GM04504 (cell line): ENCODE measurements around the gene PAFAH1B2.
"Not testable (repeated sequence)": the region's sequence is repeated elsewhere in the genome, so short reads cannot be mapped to it uniquely, and the experiment has no call there.

Experiments used
- DNase-seq: peaks from one replicate; pipeline ENCODE4 v3.0.0-alpha.2; 2012; ENCODE audit warnings: low read depth

Gene PAFAH1B2

DNA sequence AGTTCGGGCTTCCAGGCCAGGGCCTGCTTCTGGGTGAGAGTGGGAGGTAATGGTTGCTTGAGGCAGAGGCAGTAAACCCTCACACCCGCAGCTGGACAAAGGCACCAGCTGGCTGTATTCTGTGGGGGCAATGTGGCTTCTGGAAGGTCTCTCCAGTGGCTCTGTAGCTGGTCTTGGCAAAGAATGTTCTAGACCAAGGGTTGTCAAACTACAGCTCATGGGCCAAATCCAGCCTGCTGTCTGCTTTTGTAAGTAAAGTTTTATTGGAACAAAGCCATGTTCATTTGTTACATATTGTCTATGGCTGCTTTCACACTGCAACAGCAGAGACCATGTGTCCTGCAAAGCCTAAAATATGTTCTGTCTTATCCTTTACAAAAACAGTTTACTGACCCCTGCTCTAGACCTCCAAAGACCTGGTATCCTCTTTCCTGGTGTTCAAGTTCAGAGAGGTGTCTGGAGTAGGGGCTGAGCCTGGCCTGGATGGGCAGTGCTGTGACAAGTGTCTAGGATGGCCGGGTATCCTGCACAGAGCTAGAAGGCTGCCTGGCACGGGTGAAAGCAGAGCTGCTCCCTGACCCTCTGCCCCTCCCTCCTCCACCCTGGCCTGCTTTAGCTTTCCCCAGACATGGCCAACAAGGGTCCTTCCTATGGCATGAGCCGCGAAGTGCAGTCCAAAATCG lies 58.4 kb downstream of the PAFAH1B2 start:
- DNase-seq = no peak

DNA sequence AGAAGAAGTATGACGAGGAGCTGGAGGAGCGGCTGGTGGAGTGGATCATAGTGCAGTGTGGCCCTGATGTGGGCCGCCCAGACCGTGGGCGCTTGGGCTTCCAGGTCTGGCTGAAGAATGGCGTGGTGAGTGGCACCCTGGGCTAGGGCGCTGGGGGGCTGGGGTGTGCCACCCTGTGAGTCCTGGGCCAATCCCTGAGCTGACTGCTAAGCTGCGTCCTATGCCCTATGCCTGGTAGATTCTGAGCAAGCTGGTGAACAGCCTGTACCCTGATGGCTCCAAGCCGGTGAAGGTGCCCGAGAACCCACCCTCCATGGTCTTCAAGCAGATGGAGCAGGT lies 59.0 kb downstream of the PAFAH1B2 start:
- no peak for DNase-seq

DNA sequence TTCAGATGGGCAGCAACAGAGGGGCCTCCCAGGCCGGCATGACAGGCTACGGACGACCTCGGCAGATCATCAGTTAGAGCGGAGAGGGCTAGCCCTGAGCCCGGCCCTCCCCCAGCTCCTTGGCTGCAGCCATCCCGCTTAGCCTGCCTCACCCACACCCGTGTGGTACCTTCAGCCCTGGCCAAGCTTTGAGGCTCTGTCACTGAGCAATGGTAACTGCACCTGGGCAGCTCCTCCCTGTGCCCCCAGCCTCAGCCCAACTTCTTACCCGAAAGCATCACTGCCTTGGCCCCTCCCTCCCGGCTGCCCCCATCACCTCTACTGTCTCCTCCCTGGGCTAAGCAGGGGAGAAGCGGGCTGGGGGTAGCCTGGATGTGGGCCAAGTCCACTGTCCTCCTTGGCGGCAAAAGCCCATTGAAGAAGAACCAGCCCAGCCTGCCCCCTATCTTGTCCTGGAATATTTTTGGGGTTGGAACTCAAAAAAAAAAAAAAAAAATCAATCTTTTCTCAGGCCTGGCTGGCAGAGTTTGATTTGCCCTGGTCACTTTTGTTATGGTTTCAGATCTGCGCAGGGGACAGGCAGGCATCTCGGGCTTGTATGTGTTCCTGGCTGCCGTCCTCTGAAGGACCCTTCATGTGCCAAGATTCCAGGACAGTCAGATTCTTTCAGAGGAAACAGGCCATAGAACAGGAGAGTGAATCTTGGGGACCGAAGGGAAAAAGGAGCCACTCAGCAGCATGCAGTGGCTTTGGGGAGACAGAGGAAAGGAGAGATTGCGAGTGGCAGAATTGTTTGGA lies 60.4 kb downstream of the PAFAH1B2 start:
- DNase-seq = no peak

DNA sequence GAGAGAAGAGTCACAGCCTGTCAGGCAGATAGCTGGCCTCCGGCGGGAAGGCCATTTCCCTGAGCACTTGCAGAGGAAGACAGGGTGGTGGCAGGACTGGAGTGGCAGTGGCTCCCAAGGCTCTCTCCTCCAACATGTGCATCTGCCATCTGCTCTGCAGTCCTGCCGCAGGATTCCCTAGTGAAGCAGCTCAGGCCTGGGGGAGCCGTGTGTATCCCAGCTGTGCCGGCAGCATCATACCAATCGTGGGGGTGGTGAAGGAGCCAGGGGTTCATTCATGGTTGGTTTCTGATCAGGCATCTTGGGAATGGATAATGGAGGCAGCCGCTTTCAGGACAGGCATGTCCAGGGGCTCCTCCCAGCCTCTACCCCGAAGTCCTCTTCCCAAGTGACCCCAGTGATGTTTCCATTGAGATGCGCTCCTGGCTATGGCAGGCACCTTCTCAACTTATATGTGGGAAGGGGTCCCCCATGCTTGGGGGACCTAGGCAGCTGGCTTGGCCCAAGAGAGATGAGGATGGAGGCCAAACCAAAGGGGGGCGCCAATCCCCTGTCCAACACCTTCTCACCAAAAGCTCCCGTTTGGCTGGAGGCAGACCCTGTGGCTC lies 61.2 kb downstream of the PAFAH1B2 start:
- no peak for DNase-seq

DNA sequence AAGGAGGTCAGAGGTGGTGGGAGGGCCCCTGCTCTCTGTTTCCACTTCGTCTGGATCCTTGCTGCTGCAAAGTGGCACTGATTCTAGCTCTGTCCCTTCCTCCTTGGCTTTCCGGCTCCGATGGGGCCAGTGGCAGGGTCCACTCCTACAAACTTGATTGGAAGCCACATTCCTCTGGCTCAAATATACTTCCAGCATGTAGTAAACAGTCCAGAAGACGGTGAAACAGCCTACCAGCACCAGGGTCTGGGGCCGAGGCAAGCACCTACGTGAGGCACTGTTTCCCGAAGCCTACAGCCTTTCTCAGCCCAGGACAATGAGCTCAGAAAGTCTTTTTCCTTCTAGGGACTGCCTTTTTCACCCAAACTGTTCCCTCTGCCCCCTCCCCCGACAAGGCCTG lies 62.0 kb downstream of the PAFAH1B2 start:
- not testable (repeated sequence) for DNase-seq

DNA sequence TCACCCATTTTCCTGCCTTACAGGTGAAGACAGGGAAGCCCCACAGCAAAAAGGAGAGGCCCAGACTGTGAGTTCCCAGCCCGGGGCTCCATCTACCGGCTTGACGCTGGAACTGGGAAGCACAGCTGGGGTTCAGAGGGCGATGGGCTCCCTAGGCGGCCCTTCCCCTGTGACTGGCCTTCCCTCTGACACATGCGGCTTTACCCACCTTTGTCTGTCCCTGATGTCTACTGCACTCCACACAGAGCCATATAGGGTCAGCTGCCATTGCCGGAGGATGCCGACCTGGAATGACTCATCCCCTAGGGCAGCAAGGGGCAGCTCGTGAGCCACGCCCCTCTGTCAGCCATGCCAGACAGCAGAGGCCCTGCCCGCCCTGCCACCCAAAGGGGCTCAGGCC lies 62.8 kb downstream of the PAFAH1B2 start:
- not testable (repeated sequence) for DNase-seq

DNA sequence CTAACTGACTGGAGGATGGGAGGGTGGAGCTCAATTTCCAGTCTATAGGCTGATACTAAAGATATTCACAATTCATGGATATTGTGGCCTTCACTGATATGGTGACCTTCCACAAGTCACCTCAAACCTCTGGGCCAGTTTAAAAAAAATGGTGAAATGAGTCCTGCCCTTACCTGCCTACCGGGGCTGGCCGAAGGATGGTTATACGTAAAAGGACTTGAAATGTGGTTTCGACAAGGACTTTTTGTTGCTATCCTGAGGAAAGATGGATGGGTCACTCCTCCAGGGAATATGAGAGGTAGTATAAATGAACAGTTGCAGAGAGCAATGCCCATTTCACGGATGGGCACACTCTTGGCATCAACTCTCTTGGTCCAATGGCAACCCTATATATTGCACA lies 63.4 kb downstream of the PAFAH1B2 start:
- not testable (repeated sequence) for DNase-seq

DNA sequence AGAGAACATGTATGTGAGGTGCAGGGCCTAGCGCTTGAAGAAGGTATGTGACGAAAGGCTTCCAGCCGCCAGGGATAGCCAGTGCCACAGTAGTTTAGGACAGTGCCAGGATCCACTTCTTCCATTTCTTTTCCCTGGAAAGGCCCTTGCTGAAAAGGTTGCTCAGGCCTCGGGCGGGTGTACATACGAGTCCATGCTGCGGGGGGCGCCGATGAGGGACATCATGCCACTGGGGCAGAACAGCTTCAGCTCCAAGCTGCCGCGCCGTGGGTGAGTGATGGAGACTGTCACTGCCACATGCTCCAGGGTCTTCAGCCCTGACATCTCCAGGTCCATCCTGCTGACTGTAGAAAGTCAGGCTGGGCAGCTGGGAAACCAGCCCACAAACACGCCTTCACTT lies 64.6 kb downstream of the PAFAH1B2 start:
- DNase-seq = not testable (repeated sequence)

DNA sequence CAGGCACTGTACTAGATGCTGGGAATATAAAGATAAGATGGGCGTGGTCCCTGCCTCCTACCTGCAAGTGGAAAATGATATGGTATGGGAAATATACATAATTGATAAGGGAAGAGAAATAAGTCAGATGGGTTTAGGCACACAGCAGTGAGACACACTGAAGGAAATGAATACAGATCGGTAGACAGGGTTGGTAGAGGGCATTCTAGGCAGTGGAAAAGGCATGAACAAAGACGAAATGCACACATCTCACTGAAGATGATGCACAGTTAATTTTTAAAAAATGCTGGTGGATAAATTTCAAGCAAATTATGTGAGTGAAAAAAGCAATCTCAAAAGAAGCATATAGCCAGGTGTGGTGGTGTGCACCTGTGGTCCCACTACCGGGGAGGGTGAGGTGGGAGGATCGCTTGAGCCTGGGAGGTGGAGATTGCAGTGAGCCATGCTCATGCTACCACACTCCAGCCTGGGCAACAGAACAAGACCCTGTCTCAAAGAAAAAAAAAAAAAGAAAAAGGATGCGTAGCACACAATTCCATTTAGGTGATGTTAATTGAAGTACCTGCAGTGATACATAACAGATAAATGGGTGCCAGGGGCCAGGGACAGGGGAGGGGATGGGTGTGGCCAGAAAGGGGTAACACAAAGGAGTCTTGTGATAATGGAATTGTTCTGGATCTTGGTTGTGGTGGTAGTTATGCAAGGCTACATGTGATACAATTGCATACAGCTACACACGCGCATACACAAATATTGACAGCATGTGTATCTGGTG lies 65.5 kb downstream of the PAFAH1B2 start:
- not testable (repeated sequence) for DNase-seq

DNA sequence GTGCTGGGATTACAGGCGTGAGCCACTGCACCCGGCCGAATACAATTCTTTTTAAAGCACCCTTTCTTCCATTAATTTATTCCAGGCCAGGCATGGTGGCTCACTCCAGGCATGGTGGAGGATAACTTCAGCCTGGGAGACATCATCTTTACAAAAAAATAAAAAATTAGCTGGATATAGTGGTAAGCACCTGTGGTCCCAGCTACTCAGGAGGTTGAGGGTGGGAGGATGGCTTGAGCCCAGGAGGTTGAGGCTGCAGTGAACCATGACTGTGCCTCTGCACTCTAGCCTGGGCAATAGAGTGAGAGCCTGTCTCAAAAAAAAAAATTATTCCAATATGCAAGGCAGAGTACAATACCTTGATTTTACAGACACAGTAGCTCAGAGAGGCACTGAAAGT lies 66.5 kb downstream of the PAFAH1B2 start:
- no peak for DNase-seq

DNA sequence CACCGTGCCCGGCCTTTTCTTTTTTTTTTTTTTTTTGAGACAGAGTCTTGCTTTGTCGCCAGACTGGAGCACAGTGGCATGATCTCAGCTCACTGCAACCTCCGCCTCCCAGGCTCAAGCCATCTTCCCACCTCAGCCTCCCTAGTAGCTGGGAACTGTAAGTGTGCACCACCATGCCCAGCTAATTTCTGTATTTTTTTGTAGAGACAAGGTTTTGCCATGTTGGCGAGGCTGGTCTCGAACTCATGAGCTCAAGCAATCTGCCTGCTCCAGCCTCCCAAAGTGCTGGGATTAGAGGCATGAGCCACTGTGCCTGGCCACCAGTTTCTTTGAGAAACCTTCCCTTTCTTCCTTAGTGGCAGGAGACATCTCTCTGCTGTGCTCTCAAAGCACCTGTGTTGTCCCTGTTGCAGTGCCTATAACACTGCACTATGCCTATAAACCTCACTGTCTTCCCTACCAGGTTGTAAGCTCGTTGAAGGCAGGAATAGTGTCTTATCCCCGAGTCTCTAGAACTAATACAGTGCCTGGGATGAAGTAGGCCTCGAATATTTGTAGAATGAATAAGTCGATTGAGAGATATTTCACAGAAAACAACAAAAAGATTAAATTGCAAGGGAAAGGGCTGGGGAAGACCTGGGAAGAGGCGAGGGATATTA lies 68.7 kb downstream of the PAFAH1B2 start:
- DNase-seq = no peak

DNA sequence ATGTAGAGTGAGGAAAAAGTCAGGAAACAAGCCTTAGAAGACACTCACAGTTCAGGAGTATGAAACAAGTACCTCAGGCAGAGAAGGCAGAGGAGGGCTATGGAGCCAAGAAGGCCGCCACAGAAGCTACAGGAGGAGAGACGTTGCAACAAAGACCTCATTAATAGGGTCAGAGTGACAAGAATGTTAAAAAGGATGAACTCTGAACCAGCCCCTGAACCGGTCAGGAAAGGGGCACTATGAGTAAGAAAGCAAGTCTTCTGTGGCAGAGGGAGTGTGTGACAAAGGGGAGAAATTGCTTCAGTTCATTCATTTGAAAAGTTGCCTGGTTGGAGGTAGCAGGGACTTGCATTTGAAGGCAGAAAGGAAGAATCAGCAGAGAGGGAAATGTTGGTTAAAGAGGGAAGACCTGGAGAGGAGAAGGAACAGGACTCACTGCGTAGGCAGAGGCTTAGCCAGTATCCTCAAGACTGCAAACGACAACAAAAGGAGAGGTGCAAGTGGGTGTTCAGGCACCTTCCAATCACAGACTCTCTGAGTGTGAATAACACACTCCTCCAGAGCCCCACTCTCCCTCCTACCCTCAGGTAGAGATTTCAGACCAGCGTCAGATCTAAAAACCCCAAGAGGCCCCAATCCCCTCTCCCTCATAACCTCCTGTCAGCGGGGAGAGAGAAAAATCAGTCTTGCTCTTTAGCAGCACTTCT lies 70.5 kb downstream of the PAFAH1B2 start:
- no peak for DNase-seq

DNA sequence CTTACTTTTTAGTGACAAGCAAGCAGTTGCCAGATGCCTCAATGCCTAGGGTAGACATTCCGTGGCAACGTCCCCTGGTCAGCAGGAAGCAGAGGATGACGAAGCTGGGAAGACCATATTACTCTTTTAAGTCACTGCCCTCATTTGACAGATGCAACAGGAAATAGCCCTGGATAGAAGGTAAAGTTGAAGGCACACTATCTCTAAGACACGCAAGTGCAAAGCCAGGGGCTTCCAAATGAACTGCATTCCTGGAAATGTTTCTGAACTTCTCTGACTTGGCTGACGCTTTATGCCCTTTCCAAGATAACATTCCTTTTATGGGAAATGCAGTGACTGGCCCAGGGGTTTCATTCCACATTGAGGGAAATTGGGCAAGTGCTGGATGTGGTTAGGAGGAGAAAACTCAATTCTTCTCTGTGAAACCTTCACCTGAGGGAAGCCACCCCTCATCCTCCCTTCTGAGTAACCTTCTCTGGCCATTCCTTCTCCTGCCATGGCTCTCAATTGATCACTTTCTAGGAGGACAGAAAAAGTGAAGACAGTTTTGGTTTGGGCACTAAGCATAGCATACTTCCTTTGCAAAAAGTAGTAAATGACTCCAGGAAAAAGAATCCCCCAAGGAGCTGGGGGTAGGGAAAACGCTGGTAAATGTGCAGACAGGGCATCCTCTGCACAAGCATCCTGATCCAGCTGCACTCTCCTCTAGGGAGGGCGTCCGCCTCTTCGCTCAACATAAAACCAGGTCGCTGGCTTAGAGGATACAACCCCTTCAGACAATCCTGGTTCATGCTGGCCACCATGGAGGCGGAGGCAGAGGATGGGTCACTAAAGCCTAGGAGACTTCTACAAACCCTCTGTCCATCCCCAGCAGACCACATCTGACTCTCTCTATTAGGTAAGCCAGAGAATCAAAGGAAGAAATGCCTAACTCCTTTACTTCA lies 73.3 kb downstream of the PAFAH1B2 start:
- no peak for DNase-seq

DNA sequence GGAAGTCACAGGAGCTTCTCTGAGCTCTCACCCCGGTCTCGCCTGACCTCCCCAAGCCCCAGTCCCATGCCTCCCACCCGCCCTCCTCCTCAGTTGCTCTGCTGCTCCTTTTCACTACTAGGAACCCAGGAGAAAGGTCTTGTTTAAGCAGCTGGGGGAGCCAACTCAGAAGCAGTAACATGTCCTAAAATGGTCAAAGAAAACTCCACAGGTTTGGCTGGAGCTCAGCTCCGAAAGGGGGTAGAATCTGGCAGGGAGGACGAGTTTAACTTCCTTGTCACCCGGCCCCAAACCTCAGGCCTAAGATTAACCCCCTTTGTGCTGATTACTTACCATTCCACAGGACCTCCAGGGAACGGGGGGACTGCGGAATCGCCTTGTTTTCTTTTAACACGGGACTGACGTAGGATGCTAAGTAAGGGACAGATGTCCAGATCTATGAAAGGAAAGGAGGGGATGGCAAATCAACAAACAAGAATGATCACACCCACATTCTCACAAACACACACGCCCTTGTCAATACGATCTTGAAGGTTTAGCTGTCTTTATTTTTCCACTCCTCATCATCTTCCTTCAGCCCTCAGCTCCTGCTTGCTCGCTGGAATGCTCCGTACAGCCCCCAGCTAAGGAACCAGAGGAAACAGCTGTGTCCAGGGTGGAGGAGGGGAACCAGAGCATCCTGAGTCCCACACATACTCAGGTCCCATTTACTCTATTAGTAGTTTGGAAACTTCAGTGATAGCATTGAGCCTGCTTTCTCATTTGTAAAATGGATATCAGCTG lies 74.2 kb downstream of the PAFAH1B2 start:
- no peak for DNase-seq

DNA sequence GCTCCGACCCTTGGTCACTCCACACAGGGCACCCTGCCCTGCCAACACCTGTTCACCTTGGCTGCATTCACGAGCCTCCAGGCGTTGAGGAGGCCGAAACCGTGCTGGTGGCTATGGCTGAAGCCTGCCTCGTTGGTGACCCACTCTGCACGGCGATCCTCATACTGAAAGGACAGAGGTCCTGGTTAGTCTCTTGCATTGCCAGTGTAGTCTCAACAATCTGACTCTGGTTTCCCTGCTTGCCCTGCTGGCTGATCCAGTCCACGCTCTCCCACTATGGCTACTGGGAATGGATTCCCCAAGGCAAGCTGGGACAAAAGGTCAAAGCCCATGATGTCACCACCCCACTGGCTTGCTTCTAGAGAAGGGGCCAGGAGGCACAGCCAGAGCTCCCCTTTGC lies 74.9 kb downstream of the PAFAH1B2 start:
- no peak for DNase-seq

DNA sequence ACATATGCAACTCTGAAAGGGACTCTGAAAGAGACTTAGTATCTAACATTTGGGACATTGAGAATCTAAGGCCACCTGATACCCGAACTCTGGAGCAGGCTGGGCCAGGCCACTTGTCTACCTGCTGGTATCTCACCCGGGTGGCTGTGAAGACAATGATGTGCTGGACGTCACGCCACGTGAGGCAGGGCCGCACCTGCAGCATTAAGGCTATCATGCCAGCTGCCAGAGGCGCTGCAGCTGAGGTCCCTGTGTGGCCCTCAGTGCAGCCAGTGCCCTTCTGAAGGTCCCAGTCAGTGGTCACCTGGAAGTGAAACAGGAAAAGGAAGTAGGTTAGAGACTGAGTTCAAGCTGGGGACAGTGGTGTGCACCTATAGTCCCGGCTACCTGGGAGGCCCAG lies 75.4 kb downstream of the PAFAH1B2 start:
- no peak for DNase-seq

DNA sequence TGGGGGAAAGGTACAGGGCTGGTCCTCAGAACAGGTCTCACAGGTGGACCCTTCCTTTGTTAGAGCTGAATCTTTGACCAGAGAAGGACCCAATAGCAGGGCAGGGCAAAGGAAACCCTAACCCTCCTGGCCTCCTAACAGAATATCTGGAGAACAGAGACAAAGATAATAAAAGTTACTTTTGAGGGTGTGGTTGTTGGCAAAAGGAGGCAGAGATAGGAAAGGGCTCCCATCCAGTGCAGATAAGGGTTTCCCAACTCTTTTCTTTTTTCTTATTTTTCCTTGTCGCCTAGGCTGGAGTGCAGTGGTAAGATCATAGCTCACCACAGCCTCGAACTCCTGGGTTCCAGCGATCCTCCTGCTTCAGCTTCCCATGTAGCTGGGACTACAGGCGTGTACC lies 75.9 kb downstream of the PAFAH1B2 start:
- no peak for DNase-seq

DNA sequence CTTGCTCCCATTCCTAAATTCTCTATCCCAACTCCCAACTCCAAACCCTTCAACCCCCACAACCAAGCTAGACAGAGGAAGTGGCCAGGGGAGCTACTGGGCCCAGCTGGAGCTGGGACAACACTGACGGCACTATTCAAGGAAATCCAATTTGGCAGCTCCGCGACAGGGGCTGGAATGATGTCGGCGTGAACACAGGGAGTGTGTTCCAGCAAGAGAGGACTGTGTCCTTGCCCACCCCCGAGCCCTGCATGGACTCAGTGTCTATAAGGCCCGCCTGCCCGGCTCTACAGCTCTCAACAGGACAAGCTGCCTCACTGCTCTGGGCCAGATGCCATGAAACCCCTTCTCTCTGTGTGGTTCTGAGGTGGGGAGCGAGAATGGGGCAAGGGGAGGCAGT lies 76.5 kb downstream of the PAFAH1B2 start:
- no peak for DNase-seq

DNA sequence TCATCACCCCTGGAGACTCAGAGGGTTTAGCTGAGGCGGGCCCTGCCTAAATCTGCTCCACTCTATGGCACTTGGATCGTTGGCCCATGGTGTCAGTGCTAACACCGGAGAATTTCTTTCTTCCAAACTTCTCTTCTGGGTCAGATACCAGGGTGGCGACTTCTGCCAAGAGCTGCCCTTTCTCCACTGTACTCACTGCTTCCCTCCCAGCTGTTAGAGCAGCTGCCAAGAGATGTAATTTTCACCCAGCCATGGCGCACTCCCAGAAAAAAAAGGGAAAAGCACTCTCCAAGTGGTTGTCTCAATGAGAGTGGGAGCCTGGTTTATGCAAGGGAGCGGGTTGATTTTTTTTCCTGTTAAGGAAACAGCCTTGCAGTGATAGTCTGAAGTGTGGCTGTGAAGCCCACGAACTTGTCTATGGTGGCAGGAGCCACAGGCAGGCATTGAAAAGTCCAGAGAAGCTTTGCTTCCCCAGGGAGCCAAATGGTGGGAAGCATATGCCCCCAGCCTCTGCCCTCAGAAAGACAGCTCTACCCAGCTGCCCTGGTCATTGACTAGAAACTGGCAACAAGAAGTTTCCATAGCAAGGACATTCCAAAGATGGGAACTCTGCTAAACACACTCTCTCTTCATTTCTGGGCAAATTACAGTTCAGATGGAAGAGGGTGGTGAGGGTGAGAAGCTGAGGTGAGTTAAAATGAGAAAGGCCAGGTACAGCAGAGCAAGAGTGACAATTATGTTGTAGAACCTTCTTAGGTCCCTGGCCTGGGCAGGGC lies 77.1 kb downstream of the PAFAH1B2 start:
- no peak for DNase-seq
